Caco-2 (cell line): Measurements from ENCODE around the gene KLF9. TPM values are rescaled to one million over a fixed set of nuclear protein-coding genes. Genes with fewer than 3 reads are reported as not detected.

ENCODE experiments used
- BruUV-seq: library from RNA; stranded (reverse); fragments of 400-500 nt; replicated peaks from 2 replicates; lab custom pipeline; 2021; lab: Mats Ljungman, UMichigan
- CTCF ChIA-PET: fragments of 300-600 bp; sonication (Branson Sonifier 250); formaldehyde crosslinking; loops from one replicate; lab custom pipeline; 2022; ENCODE audit warnings: antibody characterized with exemption; lab: Charles Lee
- POLR2A ChIA-PET: fragments of 300-600 bp; sonication (Branson Sonifier 250); formaldehyde crosslinking; loops from one replicate; lab custom pipeline; 2022; ENCODE audit warnings: antibody characterized with exemption; lab: Charles Lee
- DNase-seq, 2 experiments: peaks; one replicate each; pipeline versions ENCODE4 v3.0.0 to v3.0.0-alpha.2; 2020 to 2022
- H3K27me3 ChIP-seq: replicated peaks from 2 replicates; pipeline ENCODE4 v1.6.0; 2011; ENCODE audit warnings: low read length; ENCODE audit not compliant: control insufficient read depth, insufficient read depth
- H3K36me3 ChIP-seq: 2 replicates; pipeline ENCODE4 v1.5.1; 2011; ENCODE audit warnings: low read length; ENCODE audit not compliant: control insufficient read depth, insufficient read depth
- H3K4me1 ChIP-seq: fragments of 250-450 bp; sonication (Bioruptor Pico); 2 replicates; pipeline ENCODE4 v1.5.1; 2020; ENCODE audit warnings: mild to moderate bottlenecking
- H3K4me3 ChIP-seq: 2 replicates; pipeline ENCODE4 v1.5.1; 2011; ENCODE audit warnings: low read depth, mild to moderate bottlenecking, control low read depth, low read length
- H3K9me3 ChIP-seq: fragments of 250-450 bp; sonication (Bioruptor Pico); 2 replicates; pipeline ENCODE4 v1.5.1; 2020; ENCODE audit warnings: mild to moderate bottlenecking, moderate library complexity
- H3K27ac Mint-ChIP-seq: one replicate; pipeline ENCODE4 v1.8.0; 2022; ENCODE audit warnings: mixed read lengths; ENCODE audit not compliant: unreplicated experiment
- H3K27me3 Mint-ChIP-seq: one replicate; pipeline ENCODE4 v1.8.0; 2022; ENCODE audit warnings: mixed read lengths; ENCODE audit not compliant: insufficient read depth, unreplicated experiment
- H3K36me3 Mint-ChIP-seq: one replicate; pipeline ENCODE4 v1.8.0; 2022; ENCODE audit warnings: mild to moderate bottlenecking, mixed read lengths; ENCODE audit not compliant: insufficient read depth, unreplicated experiment
- H3K4me1 Mint-ChIP-seq: one replicate; pipeline ENCODE4 v1.8.0; 2022; ENCODE audit warnings: low read depth, mixed read lengths; ENCODE audit not compliant: unreplicated experiment
- H3K4me3 Mint-ChIP-seq: one replicate; pipeline ENCODE4 v1.8.0; 2022; ENCODE audit warnings: mild to moderate bottlenecking, moderate library complexity, mixed read lengths; ENCODE audit not compliant: unreplicated experiment
- H3K9me3 Mint-ChIP-seq: one replicate; pipeline ENCODE4 v1.8.0; 2022; ENCODE audit warnings: mixed read lengths; ENCODE audit not compliant: unreplicated experiment
- intact Hi-C: fragments of 100-400 bp; cut with micrococcal nuclease; formaldehyde crosslinking; loops from one replicate; pipeline ENCODE4 v1.10.0; 2022; ENCODE audit not compliant: unreplicated experiment
- total RNA-seq: library from RNA; stranded (reverse); gene quantifications from 2 replicates; pipeline ENCODE4 v1.2.3, GENCODE V29; 2022
- TF ChIP-seq, protein P1 (sequence below), 2 experiments: fragments of 200-600 bp in 1 of 2; IDR thresholded peaks; 1 replicate in 1 of 2; 2 replicates in 1 of 2; pipeline versions ENCODE4 v1.5.1 to v1.8.0; 2011 to 2022; ENCODE audit warnings: antibody characterized with exemption in 1 of 2, control low read depth in 1 of 2, inconsistent platforms in 1 of 2, low read depth in 1 of 2, low read length in 1 of 2, mild to moderate bottlenecking in 1 of 2, moderate library complexity in 1 of 2; ENCODE audit not compliant: insufficient read depth in 1 of 2, severe bottlenecking in 1 of 2, unreplicated experiment in 1 of 2

The KLF9 gene
- total RNA-seq, 1 experiment from 2014 or later = 0.98 TPM

DNA sequence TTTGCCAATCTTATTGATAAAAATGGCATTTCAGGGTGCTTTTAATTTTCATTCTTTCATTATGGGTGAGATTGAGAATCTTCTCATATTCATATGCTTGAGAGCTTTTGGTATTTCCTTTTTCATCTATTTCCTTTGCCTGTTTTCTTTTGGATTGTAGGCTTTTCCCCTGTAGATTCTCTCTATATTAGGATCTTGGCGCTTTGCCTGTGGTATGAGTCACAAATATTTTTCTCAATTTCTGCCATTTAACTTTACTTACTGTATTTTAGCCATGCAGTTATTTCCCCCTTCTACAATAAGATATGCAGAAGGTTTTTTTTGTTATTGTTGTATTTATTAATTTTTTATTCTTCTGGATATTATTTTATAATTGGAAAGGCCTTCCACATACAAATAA lies 21.5 kb upstream of the KLF9 start:
- Histone ChIP-seq H3K9me3 (no peaks in the 10 kb centered on the region), H3K4me1 (no peaks in the 10 kb centered on the region), H3K4me3 (no peak overlapping the region), H3K36me3 (no peaks in the 10 kb centered on the region), H3K27me3 (no peaks in the 10 kb centered on the region)
- POLR2A ChIA-PET = no interaction called here
- CTCF ChIA-PET = no interaction called here
- no TSS peak for BruUV-seq
- TF ChIP-seq, protein P1, sequence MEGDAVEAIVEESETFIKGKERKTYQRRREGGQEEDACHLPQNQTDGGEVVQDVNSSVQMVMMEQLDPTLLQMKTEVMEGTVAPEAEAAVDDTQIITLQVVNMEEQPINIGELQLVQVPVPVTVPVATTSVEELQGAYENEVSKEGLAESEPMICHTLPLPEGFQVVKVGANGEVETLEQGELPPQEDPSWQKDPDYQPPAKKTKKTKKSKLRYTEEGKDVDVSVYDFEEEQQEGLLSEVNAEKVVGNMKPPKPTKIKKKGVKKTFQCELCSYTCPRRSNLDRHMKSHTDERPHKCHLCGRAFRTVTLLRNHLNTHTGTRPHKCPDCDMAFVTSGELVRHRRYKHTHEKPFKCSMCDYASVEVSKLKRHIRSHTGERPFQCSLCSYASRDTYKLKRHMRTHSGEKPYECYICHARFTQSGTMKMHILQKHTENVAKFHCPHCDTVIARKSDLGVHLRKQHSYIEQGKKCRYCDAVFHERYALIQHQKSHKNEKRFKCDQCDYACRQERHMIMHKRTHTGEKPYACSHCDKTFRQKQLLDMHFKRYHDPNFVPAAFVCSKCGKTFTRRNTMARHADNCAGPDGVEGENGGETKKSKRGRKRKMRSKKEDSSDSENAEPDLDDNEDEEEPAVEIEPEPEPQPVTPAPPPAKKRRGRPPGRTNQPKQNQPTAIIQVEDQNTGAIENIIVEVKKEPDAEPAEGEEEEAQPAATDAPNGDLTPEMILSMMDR (IDR thresholded peaks at IDR 0.05; ENCODE audit: insufficient read depth in 1 of 2, low read depth in 1 of 2, low read length in 1 of 2, severe bottlenecking in 1 of 2, unreplicated experiment in 1 of 2) = no peak
- H3K4me3 Mint-ChIP-seq = no peak overlapping the region
- no peak for DNase-seq
- peaks cover 5% of the 10 kb centered on the region for H3K4me1 Mint-ChIP-seq
- intact Hi-C loops = no loop called here
- H3K27me3 Mint-ChIP-seq = no peaks in the 10 kb centered on the region
- no peaks in the 10 kb centered on the region for H3K9me3 Mint-ChIP-seq
- no peaks in the 10 kb centered on the region for H3K36me3 Mint-ChIP-seq
- no peak overlapping the region for H3K27ac Mint-ChIP-seq

DNA sequence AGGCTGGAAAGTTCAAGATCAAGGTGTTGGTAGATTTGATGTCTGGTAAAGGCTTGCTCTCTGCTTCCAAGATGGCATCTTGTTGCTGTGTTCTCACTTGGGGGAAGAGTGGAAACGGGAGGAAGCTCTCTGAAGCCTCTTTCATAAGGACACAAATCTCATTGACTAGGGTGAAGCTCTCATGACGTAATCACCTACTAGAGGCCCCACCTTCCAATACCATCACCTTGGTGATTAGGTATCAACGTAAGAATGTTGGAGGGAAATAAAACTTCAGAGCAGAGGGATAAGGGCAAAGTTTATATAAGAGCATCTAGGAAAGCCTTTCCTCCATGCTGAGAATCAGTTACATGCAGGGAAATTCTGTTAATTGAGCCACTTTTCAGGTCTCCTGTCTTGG lies 15.4 kb upstream of the KLF9 start:
- H3K27ac Mint-ChIP-seq = no peak overlapping the region
- POLR2A ChIA-PET = no interaction called here

DNA sequence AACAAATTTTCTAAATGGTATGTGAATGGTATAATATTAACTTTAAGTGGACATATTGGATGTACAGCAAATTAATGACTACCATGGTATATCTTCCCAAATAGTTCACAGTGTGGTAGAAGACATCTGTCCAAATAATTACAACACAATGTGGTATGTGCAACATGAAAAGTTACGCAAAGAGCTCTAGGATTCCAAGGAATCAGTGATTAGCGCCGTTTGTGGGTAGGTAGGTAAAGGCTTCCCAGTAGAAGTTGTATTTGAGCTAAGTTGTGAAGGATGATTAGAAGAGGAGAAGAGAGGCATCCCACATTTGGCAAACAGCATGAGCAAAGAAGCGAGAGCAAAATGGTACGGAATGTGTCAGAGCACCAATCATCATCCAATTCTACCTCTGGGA lies 14.3 kb upstream of the KLF9 start:
- no peaks in the 10 kb centered on the region for H3K36me3 Mint-ChIP-seq
- H3K4me1 ChIP-seq = no peaks in the 10 kb centered on the region
- no peaks in the 10 kb centered on the region for H3K27me3 ChIP-seq
- no peaks in the 10 kb centered on the region for H3K9me3 Mint-ChIP-seq
- no peak overlapping the region for H3K27ac Mint-ChIP-seq
- H3K36me3 ChIP-seq = no peaks in the 10 kb centered on the region
- no peaks in the 10 kb centered on the region for H3K4me1 Mint-ChIP-seq
- H3K9me3 ChIP-seq = no peaks in the 10 kb centered on the region
- DNase-seq = no peak
- intact Hi-C loops = no loop called here
- ChIA-PET CTCF (no interaction called here), POLR2A (no interaction called here)
- BruUV-seq = no TSS peak
- H3K4me3 Mint-ChIP-seq = no peak overlapping the region
- no peaks in the 10 kb centered on the region for H3K27me3 Mint-ChIP-seq
- TF ChIP-seq, protein P1 (IDR thresholded peaks at IDR 0.05; ENCODE audit: insufficient read depth in 1 of 2, low read depth in 1 of 2, low read length in 1 of 2, severe bottlenecking in 1 of 2, unreplicated experiment in 1 of 2) = no peak
- H3K4me3 ChIP-seq = no peak overlapping the region

More for the DNA sequence above, 15.4 kb upstream of the KLF9 start:
- CTCF ChIA-PET = no interaction called here
- H3K9me3 Mint-ChIP-seq = no peaks in the 10 kb centered on the region
- TF ChIP-seq, protein P1 (IDR thresholded peaks at IDR 0.05; ENCODE audit: insufficient read depth in 1 of 2, low read depth in 1 of 2, low read length in 1 of 2, severe bottlenecking in 1 of 2, unreplicated experiment in 1 of 2) = no peak
- H3K27me3 ChIP-seq = no peaks in the 10 kb centered on the region
- no TSS peak for BruUV-seq
- H3K36me3 Mint-ChIP-seq = no peaks in the 10 kb centered on the region
- no peaks in the 10 kb centered on the region for H3K4me1 Mint-ChIP-seq
- no peak overlapping the region for H3K4me3 Mint-ChIP-seq
- no peaks in the 10 kb centered on the region for H3K4me1 ChIP-seq
- no peak for DNase-seq
- H3K27me3 Mint-ChIP-seq = no peaks in the 10 kb centered on the region
- no peaks in the 10 kb centered on the region for H3K36me3 ChIP-seq
- no peaks in the 10 kb centered on the region for H3K9me3 ChIP-seq
- intact Hi-C loops = no loop called here
- no peak overlapping the region for H3K4me3 ChIP-seq
